Spleen (tissue), 7 donors: Measurements from ENCODE around the gene INTS4.

Experiments
- POLR2A ChIP-seq, 3 donors: fragments of 450-650 bp; IDR thresholded peaks; one replicate each; pipeline ENCODE4 v1.5.1; 2017; ENCODE audit warnings: antibody characterized with exemption in 3 of 3, mild to moderate bottlenecking in 1 of 3
- POLR2AphosphoS5 ChIP-seq, 3 donors: sonication (generic); formaldehyde crosslinking; IDR thresholded peaks; one replicate each; pipeline ENCODE4 v1.5.1; 2017; ENCODE audit warnings: antibody characterized with exemption in 3 of 3
- TF ChIP-seq, protein P1 (sequence below), 11 experiments: fragments of 200-600 bp in 7 of 11; fragments of 450-650 bp in 4 of 11; sonication (generic) in 4 of 11; IDR thresholded peaks in 8 of 11; conservative IDR thresholded peaks in 3 of 11; 1 replicate in 7 of 11; 2 replicates in 4 of 11; pipeline versions ENCODE4 v1.4.0 to v1.8.0; 2016 to 2021; ENCODE audit warnings: antibody characterized with exemption in 11 of 11, inconsistent platforms in 4 of 11, mild to moderate bottlenecking in 1 of 11
- donor health status: DM: no; HTN: no; CAD: no; lungs with moderate emphysema.
- donor health status: DM: no; HTN: no; CAD: no.
- donor health status: DM: no; HTN: no; CAD: no.

DNA sequence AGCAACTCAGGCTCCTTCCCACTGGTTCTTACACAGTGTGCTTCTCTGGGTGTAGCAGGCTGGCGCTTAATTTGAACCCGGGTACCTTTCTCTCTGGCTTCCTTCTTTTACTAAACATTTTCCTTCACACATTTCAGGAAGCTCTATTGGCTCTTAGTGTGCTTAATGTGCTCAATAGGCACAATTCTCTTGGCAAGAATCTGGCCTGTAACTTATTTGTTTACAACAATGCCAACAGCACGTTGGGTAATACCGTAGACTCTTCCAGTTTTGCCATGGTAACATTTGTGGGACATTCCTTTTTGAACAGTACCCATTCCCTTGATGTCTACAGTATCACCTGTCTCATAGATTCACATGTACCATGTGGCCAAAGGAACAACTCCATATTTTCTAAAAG is 125.7 kb downstream of the INTS4 start:
- TF ChIP-seq POLR2A (IDR thresholded peaks at IDR 0.05): no peak
- TF ChIP-seq, protein P1, sequence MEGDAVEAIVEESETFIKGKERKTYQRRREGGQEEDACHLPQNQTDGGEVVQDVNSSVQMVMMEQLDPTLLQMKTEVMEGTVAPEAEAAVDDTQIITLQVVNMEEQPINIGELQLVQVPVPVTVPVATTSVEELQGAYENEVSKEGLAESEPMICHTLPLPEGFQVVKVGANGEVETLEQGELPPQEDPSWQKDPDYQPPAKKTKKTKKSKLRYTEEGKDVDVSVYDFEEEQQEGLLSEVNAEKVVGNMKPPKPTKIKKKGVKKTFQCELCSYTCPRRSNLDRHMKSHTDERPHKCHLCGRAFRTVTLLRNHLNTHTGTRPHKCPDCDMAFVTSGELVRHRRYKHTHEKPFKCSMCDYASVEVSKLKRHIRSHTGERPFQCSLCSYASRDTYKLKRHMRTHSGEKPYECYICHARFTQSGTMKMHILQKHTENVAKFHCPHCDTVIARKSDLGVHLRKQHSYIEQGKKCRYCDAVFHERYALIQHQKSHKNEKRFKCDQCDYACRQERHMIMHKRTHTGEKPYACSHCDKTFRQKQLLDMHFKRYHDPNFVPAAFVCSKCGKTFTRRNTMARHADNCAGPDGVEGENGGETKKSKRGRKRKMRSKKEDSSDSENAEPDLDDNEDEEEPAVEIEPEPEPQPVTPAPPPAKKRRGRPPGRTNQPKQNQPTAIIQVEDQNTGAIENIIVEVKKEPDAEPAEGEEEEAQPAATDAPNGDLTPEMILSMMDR (IDR thresholded peaks at IDR 0.05 in 8 of 11, conservative IDR thresholded peaks at IDR 0.05 in 3 of 11): no peak
- TF ChIP-seq POLR2AphosphoS5 (IDR thresholded peaks at IDR 0.05): no peak
